Measurements from ENCODE around the gene AKIP1.

DNA sequence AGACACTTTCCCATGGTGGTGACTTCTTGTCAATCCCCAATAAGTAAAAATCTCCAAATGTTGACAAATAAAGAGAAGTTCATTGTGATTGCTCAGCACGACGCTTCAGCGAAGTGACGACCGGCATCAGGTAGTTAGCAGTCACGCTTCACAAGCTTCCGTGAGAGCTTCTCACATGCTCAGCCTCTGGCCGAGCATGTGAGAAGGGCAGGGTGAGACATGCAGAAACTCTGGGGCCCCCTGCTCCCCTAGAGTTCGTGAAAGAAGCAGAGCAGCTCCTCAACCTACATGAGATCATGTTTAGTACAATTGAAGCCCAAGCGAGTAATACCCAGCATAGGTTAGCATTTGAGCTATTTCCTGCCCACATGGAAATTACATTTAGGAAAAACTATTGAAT lies 26.2 kb downstream of the AKIP1 start:
- TF ChIP-seq, protein P1, sequence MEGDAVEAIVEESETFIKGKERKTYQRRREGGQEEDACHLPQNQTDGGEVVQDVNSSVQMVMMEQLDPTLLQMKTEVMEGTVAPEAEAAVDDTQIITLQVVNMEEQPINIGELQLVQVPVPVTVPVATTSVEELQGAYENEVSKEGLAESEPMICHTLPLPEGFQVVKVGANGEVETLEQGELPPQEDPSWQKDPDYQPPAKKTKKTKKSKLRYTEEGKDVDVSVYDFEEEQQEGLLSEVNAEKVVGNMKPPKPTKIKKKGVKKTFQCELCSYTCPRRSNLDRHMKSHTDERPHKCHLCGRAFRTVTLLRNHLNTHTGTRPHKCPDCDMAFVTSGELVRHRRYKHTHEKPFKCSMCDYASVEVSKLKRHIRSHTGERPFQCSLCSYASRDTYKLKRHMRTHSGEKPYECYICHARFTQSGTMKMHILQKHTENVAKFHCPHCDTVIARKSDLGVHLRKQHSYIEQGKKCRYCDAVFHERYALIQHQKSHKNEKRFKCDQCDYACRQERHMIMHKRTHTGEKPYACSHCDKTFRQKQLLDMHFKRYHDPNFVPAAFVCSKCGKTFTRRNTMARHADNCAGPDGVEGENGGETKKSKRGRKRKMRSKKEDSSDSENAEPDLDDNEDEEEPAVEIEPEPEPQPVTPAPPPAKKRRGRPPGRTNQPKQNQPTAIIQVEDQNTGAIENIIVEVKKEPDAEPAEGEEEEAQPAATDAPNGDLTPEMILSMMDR (IDR thresholded peaks at IDR 0.05), result no peak
- TF ChIP-seq POLR2A (IDR thresholded peaks at IDR 0.05), result no peak
